ENCODE measurements around the gene G6PD.
"Not testable (repeated sequence)": the region's sequence is repeated elsewhere in the genome, so short reads cannot be mapped to it uniquely, and the experiment has no call there.

The G6PD gene

DNA sequence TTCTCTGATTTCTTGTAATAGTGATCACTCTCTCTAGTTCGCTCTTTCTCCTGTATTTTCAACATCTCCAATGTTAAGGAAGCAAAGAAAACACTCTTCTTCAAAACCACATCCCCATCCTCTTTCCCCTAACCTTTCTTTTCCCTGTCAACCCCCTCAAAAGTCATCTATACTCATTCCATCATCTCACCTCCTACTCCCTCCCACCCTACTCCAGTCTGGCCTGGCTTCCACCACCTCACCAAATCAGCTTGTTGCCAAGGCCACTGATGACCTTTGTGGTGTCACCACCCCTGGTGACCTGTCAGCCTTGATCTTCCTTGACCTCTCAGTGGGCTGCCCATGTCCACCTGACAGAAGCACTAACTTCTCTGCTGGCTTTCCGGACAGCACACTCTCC is 32.9 kb downstream of the G6PD start:
- DNase-seq, result no peak

DNA sequence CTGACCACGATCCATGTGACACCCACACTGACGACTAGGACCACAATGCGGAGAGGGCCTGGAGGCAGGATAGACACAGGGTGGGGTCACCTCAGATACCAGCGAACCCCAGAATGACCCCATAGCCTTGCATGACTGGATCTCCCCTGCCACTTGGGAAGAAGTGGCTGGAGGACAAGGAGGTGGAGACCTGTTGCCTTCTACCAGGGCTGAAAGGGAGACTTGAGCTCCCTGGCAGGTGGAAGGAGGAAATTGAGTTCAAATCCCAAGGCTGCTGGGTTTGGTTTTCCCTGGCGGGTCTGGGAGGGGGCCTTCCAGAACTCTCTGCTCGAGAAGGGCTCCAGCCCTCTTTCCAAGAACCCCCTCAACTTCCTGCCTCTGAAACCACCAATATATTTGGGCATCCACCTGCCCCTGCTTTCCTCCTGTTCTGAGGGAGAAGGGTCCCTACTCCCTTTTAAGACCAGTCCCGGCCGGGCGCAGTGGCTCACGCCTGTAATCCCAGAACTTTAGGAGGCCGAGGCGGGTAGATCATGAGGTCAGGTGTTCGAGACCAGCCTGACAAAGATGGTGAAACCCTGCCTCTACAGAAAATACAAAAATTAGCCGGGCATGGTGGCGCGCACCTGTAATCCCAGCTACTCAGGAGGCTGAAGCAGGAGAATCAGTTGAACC is 33.6 kb downstream of the G6PD start:
- no peak for DNase-seq

DNA sequence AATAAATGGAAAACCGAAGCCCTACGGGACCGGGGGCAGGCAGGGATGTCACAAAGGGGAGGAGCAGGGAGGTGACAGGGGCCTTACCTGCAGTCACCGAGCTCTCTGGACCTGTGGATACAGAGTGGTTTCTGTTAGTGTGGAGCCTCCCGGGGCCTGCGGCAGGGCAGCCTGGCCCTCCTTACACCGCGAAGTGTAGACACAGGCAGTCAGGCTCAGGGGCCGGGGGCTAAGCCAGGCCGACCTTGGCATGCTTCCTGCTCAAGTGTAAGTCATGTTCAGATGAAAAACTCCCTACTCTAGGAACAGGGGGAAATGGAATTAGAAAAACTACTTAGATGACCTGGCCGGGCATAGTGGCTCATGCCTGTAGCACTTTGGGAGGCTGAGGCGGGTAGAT is 34.9 kb downstream of the G6PD start:
- no peak for DNase-seq

DNA sequence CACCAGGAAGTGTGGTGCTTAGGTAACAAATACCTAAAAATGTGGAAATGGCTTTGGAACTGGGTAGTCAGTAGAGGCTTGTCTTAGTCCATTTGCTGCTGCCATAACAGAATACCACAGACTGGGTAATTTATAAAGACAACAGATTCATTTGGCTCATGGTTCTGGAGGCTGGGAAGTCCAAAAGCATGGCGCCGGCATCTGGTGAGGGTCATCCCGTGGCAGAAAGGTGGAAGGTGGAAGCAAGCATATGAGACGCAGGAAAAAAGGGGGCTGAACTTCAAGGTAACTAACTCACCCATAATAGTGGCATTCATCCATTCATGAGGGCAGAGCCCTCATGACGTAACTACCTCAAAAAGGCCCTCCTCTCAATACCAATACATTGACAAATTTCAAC is 37.2 kb downstream of the G6PD start:
- no peak for DNase-seq

DNA sequence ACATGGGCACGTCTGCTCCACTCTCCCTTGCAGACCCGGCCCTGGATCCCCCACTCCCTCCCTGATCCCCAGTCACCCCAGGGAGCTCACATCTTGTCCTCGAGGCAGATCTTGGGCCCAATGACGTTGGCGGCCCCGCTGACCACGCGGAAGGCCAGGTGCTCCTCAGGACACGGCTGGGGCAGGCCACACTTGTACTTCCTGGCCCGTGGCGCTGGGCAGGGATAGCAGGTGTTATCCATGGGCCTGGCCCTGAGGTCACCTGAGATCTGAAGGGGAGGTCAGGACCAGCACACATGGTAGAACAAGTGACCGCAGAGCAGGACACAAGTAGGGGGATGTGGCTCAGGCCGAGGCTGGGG is 38.3 kb downstream of the G6PD start:
- DNase-seq, result no peak

DNA sequence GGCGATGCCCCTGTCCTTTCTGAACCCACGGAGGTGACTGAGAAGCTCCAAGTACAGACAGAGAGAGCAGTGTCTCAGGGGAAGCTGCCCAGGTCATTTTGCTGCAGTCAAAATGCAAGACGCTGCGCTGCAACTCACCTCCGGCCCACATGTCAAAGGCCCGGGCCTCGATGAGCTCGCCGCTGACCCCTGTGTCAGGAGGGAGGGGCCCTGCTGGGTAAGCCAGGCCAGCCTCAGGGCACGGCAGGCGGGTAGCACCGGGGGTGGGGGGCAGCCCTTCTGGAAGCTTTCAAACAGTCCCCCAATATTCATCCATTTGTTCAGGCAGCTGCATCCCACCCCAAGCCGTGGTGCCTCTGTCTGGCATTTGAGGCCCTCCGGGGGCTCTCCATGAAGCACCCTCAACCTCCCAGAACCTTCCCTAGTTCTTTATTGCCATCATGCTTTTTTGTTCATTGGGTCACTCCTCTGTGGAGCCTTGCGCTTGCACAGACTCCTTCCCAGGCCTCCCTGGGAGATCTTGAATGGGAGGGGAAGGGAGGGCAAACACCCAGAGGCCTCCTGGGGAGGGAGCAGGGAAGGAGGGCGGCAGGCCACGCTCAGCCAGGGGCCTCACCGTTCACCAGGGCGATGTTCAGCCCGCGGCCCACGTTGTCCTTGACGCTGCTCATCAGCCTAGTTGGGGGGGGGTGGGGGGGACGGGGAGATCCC is 38.8 kb downstream of the G6PD start:
- DNase-seq, result no peak

DNA sequence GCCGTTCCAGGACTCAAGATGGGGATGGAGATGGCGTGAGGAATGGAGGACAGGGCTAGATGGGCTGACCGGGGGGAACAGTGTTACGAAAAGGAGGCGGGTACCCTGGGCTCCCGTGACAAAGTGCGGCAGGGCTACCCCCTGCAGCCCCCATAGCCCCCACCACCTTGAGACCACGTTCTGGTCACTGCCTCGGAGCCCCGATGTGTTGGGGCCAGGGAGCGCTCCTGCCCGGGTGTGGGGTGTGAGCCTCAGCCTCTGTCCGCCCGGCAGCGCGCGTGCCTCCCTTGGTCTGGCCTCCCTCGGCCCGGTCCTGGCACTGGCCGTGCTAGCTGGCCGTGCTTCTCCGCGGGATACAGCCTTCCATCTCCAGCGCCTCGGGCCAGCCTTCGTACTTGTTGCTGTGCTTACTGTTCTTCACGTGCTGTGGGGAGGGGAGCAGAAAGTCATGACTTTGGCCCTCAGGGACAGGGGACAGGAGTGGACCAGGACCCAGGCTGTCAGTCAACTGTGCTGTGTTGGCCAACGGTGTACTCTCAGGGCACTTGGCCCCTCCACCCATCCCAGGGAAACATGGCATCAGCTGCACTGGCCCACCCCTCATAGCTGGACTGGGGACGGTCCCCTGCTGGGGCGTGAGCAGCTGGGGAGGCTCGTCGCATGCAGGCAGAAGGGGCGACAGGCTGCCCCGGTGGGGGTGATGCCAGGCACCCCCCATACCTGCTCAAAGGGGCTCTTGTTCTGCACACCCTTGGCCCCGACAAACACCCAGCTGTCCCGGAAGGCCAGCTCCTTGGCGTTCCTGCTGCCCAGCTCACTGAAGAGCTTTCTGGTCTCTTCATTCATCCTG is 39.9 kb downstream of the G6PD start:
- no peak for DNase-seq

DNA sequence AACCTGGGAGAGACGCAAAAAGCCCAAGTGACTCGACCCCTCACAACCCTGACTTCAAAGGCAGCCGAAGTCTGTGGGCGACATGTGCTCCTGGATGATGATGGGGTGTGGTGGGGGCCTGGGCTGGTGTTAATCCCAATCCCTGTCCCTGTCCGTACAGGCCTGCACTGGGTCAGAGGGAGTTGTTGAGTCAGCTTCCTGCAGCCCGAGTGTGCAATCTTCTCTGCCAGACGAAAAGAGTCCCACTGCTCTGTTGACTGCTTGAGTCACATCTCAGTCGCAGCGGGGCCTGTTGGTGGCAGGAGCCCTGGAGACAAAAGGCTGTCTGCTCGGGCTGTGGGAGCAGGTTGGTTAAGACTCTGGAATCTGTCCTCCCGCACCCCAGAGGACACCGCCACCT is 40.9 kb downstream of the G6PD start:
- DNase-seq, result peak; percentile 23

DNA sequence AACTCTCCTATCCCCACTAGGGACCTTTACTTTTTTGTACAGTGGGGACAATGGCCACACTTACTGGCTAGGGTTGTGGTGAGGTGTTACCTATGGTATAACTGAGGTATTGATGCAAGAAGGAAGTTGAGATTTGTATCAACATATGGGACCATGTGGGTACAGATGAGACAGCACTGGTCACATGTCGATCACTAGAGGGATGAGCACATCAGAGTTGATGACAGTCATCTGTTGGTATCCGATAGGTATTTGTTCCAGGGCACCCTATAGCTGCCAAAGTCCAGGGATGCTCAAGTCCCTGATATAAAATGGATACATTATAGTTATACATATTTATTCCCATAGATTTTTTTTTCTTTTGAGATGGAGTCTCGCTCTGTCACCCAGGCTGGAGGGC is 43.7 kb downstream of the G6PD start:
- no peak for DNase-seq

DNA sequence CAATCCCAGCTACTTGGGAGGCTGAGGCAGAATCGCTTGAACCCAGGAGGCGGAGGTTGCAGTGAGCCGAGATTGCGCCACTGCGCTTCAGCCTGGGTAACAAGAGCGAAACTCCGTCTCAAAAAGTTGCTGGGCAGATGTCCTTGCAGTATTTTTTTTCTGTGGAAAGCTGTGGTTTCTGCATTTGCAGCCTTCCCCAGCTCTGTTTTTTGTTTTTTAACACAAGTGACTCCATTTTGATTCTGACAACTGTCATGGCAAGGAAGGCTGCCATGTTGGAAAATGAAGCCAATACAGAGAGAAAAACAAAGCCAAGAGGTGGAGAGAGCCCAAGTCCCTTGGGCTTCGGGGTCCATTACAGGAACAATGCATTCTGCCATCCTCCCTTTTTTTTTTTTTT is 44.5 kb downstream of the G6PD start:
- no peak for DNase-seq

DNA sequence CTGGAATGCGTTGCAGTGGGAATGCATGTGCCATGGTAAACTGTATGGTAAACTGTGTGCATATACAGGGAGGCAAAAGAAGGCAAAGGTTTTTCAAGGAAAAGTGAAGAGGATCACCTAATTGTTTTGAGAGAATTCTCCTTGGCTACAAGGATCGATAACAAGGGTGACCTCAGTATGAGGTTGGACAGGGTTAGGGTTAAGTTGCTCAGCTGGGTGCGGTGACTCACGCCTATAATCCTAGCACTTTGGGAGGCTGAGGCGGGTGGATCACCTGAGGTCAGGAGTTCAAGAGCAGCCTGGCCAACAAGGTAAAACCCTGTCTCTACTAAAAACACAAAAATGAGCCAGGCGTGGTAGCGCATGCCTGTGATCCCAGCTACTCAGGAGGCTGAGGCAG is 45.2 kb downstream of the G6PD start:
- DNase-seq, result not testable (repeated sequence)

DNA sequence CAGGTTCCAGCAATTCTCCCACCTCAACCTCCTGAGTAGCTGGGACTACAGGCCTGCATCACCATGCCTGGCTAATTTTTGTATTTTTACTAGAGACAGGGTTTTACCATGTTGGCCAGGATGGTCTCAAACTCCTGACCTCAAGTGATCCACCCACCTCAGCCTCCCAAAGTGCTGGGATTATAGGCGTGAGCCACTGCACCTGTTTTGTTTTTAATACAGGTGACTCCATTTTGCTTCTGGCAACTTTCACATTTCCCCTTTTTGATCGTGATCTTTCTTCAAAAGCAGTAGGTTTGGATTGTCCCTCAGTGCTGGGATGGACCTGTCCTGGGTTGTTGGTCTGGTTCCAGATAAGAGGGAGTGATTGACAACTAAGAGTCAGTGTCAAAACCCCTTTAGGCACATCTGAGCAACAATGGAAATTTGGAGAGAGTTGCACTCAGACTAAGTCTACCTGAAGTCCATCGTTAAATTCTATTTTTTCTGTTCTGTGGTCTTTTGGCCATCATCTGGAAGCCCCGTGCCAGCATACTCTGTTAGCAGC is 50.0 kb downstream of the G6PD start:
- not testable (repeated sequence) for DNase-seq

DNA sequence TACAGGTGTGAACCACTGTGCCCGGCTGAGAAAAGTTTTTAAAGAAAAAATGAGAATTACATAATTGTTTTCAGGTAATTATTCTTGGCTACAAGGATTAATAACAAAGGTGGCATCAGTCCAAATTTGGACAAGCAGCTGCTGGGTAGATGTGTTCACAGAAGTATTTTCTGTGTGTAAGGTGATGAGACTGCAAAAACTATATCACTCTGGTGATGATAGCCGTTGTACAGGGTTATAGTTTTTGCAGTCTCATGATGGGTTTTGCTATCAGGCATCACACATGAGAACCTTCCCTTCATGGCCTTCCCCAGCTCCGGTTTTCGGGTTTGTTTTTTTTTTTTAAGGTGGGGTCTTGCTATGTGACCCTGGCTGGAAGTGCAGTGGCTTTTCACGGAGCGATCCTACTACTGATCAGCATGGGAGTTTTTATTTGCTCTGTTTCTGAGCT is 51.1 kb downstream of the G6PD start:
- no peak for DNase-seq

DNA sequence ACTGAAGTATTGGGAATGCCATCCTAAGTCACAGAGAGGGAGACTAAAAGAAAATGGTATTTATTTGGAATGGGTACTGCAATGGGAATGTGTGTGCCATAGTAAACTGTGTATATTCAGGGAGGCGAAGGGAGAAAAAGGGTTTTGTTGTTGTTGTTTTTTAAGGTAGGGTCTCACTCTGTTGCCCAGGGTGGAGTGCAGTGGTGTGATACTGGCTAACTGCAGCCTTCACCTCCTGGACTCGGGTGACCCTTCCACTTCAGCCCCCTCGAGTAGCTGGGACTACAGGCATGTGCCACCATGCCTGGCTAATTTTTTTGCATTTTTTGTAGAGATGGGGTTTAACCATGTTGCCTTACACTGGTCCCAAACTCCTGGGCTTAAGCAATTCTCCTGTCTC is 51.9 kb downstream of the G6PD start:
- DNase-seq, result no peak

DNA sequence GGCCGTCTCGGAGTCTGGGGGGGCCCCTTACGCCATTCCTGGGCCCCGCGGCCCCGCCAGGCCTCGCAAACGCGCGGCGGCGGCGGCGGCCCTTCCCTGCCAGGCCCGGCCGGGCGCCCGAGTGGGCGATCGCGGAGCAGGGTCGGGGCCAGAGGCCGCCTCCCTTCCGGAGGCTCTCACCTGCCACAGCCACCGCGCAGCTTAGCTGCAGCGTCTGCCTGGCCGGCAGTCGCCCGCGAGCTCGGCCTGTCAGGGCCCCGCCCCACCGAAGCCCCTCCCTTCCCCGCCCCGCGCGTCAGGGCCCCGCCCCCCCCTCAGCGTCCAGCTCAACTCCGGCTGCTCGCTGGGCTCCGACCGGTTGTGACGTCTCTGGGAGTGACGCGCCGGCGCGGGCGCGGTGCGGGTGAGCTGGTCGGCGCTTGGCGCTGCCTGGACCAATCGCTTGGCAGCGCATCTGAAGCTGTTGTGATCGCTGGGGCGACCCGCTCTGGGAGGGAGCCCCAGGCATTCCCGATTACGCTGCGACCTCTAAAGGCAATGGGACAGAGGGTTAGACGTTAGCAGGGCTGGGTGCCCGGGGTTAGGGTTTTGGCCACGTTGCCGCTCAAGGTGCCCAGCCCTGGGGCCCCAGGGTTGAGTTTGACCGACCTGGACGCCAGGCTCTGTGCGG is 56.1 kb downstream of the G6PD start, which contains the start of gene SLC10A3:
Gene SLC10A3, minus strand, starts transcription at position 216 of the 670 bp plus-strand sequence. CDS start 1,689 bp downstream, outside the sequence.
- peak; percentile 93 for DNase-seq

DNA sequence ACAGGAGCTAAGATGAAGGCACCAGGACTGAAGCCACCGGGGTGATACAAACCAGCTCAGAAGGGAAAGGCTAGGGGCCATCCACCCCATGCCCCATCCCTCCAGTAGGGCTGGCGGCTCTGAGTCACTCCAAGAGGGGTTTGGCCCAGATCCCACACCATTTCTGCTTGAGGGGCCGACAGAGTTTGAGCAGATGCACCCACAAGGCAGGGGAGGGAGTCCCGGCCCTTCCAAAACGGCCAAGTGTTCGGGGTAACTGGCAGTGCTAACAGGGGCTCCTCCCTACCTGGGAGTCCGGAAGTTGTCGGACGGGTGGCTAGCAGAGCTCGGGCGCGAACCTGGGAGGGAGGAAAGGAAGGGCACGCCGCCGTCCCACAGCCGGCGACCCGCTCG is 56.6 kb downstream of the G6PD start:
- peak; percentile 50 for DNase-seq

DNA sequence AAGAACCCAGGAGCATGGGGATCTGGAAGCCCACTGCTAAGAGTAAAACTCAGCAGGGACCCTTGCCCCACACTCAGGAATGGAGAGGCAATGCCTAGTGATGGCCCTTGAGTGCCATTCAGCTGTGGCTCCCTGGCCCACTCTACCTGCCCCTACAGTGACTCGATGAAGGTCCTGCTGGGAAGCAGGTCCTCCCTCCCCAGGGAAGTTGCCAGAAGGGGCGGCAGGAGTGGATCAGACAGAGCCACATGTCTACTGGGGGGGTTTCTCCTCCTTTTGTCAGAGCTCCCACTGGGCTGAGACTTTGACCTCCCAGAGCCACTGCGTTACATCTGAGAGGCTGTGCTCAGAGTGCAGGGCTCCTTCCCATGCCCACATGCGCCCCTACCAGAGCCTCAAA is 57.5 kb downstream of the G6PD start:
- no peak for DNase-seq

DNA sequence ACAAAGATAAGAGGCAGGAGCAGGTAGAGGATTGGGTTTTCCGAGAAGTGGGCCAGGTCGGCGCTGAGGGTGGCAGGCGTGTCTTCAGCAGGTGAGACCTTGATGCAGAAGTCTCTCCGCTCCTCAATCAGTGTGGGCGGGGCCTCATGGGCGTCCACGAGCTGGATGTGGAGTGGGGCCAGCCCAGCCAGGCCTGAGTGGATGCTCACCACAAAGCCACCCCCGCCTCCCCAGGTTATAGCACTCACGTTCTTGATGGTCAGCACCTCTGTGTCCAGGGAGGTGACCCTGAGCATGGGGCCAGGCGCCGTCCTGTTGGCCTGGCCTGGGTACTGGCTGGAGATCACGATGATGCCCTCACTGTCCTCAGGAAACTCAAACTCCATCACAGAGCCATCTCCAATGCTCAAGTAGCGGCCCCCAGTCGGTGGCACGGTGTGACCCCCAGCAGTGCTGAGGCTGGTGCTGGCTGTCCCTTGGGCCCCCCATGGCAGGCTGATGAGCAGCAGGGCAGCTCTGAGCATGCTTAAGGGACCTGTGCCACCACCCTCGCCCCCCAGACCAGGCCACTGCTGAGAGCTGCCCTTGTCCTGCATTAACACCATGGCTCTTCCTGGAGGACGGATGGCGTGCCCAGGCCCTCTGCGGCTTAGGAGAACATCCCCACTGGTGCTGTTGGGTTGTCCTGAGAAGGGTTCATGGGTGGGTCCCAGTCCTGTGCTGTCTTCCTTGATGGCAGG is 58.1 kb downstream of the G6PD start:
- no peak for DNase-seq

DNA sequence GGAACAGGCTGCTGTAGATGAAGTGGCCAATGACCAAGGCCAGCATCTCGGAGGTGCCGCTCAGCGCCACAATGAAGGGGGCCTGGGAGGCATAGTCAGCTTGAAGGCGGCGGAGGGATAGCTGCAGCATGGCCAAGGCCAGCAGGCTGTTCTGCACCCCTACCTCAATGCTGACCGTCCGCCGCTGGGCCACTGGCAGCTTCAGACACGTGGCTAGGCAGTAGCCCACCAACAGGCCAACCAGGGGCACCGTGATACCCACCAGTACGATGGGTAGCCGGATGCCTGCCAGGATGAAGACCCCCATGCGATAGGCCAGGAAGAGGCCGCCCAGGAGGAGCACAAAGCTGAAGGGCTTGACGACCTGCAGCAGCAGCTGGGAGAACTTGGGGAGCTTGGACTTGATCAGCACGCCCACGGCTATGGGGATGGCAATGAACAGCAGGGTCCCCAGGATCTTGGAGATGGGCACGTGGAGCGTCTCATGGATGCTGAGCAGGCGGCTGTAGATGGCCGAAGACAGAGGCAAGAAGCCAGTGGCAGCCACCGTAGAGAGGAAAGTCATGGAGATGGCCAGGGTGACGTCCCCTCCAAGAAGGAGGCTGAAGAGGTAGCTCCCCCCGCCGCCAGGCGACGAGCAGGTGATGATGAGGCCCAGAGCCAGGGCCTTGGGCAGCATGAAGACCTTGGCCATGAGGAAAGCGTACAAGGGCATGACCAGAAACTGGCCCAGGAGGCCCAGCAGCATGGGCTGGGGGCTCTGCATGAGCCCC is 58.9 kb downstream of the G6PD start:
- no peak for DNase-seq

DNA sequence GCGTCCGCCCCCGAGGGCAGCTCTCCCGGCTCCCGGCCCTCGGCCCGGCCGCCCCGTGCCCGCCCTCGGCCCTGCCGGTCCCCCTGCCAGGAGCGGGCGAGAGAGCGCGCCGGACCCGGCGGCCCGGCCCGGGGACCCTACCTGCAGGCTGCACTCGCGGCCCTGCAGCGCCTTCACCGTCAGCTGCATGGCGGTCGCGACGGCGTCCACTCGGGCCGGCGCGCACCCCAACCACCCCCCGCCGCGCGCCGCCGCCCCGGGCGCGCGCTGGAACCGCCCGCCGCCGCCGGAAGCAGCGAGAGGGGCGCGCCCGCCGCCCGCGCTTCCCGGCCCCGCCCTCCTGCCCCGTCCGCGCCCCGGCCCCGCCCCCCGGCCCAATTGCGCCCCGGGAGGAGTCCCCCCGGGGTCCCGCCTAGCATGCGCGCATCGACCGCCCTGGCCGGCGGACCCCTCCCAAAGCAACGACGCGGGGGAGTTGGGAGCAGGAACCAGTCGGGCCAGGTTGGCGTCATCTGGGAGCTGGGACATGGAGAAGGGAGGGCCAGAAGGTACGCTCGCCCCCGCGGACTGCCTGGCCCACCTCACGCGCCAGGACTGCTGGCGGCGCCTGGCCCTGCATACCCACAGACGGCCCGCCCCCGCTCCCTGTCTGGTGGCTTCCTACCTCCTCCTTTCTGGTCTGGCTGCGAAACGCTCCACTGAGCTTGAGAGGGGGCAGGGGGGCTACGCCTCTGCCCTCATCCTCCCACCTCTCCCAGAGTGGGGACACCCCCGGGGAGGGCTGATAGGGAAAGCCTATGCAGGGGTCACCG is 60.0 kb downstream of the G6PD start, which contains the start of gene UBL4A:
Gene UBL4A, minus strand, starts transcription at position 220 of the 812 bp plus-strand sequence. Its CDS starts 31 bp downstream, at position 189.
- peak; percentile 47 for DNase-seq
